Measurements from ENCODE around the gene ERICH6B.

DNA sequence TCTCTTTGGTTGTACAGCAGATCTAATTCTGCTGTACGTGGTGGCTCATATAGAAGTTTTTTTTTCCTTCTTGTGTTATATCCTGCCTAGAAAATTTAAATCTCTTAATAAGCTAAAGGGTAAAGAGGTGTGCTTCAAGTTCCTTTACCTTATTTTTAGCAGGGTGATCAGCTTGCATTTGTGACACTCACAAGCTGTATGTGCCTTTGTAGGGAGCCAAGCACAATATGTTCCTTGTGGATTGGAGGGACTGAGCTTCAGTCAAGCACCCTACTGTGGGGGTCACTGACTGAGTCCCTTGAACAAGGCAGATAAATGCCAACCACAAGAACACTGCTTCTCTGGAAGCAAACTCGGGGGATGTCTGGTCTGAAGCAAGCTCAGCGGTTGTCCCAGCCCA is 12.6 kb upstream of the ERICH6B start:
- TF ChIP-seq, protein P1, sequence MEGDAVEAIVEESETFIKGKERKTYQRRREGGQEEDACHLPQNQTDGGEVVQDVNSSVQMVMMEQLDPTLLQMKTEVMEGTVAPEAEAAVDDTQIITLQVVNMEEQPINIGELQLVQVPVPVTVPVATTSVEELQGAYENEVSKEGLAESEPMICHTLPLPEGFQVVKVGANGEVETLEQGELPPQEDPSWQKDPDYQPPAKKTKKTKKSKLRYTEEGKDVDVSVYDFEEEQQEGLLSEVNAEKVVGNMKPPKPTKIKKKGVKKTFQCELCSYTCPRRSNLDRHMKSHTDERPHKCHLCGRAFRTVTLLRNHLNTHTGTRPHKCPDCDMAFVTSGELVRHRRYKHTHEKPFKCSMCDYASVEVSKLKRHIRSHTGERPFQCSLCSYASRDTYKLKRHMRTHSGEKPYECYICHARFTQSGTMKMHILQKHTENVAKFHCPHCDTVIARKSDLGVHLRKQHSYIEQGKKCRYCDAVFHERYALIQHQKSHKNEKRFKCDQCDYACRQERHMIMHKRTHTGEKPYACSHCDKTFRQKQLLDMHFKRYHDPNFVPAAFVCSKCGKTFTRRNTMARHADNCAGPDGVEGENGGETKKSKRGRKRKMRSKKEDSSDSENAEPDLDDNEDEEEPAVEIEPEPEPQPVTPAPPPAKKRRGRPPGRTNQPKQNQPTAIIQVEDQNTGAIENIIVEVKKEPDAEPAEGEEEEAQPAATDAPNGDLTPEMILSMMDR (IDR thresholded peaks at IDR 0.05; ENCODE audit: insufficient read depth, low read depth, low read length) = no peak
- TF ChIP-seq EZH2 (IDR thresholded peaks at IDR 0.05; ENCODE audit: insufficient read depth, low read length) = no peak
